HG03457 (cell line): ENCODE results near the gene MAMLD1.
A peak's percentile ranks its signal among the peaks of the same experiment; 100 is the strongest.

ENCODE experiments used
- ATAC-seq: cut with Tn5 transposase; IDR thresholded peaks from one replicate; pipeline ENCODE4 v1.9.1; 2021; ENCODE audit warnings: moderate number of reproducible peaks; ENCODE audit not compliant: unreplicated experiment

The MAMLD1 gene

GRCh38 chrX:150525061-150525919, 162.2 kb downstream of the MAMLD1 start:
- no peak for ATAC-seq

- ATAC-seq: no peak
Measured at GRCh38 chrX:150526692-150527091, 163.6 kb downstream of the MAMLD1 start.

- no peak for ATAC-seq
Measured at GRCh38 chrX:150527108-150527507, 164.0 kb downstream of the MAMLD1 start.

- no peak for ATAC-seq
Measured at GRCh38 chrX:150529587-150529986, 166.5 kb downstream of the MAMLD1 start.

GRCh38 chrX:150530821-150531220, 167.7 kb downstream of the MAMLD1 start:
- no peak for ATAC-seq

- ATAC-seq: no peak
Measured at GRCh38 chrX:150531467-150531866, 168.3 kb downstream of the MAMLD1 start.

GRCh38 chrX:150533863-150534262, 170.7 kb downstream of the MAMLD1 start:
- ATAC-seq: no peak

GRCh38 chrX:150536455-150537116, 173.5 kb downstream of the MAMLD1 start:
- no peak for ATAC-seq

GRCh38 chrX:150537851-150538250, 174.7 kb downstream of the MAMLD1 start:
- ATAC-seq: no peak

- no peak for ATAC-seq
Measured at GRCh38 chrX:150540965-150541364, 177.8 kb downstream of the MAMLD1 start.

- ATAC-seq: peak; percentile 31
Measured at GRCh38 chrX:150542846-150543229, 179.7 kb downstream of the MAMLD1 start.

- ATAC-seq: peak; percentile 52
Measured at GRCh38 chrX:150543230-150544155, 180.4 kb downstream of the MAMLD1 start.

GRCh38 chrX:150544222-150544787, 181.2 kb downstream of the MAMLD1 start:
- ATAC-seq: no peak

GRCh38 chrX:150544835-150545770, 182.0 kb downstream of the MAMLD1 start:
- ATAC-seq: no peak

GRCh38 chrX:150546711-150547153, 183.6 kb downstream of the MAMLD1 start:
- ATAC-seq: no peak

GRCh38 chrX:150547375-150548115, 184.4 kb downstream of the MAMLD1 start:
- no peak for ATAC-seq

GRCh38 chrX:150548251-150548650, 185.1 kb downstream of the MAMLD1 start:
- no peak for ATAC-seq

GRCh38 chrX:150548684-150549083, 185.6 kb downstream of the MAMLD1 start:
- ATAC-seq: no peak

GRCh38 chrX:150551963-150552362, 188.8 kb downstream of the MAMLD1 start:
- ATAC-seq: no peak
